ENCODE results near the gene PPP1R1B.

DNA sequence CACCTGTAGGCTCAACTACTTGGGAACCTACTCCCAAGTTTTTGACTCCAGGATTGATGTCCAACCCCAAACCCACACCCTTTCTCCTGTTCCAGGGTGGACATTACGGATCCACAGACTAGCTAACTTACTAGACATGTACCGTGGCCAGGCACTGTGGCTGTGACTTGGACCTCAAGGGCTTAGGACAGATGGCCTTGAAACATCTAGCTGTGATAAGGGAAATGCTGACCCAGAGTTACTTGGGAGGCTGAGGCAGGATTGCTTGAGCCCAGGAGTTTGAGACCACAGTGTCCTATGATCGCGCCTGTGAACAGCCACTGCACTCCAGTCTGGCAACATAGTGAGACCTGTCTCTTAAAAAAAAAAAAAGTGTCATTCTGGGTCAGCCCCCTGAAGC is 14.3 kb downstream of the PPP1R1B start:
- TF ChIP-seq, protein P1, sequence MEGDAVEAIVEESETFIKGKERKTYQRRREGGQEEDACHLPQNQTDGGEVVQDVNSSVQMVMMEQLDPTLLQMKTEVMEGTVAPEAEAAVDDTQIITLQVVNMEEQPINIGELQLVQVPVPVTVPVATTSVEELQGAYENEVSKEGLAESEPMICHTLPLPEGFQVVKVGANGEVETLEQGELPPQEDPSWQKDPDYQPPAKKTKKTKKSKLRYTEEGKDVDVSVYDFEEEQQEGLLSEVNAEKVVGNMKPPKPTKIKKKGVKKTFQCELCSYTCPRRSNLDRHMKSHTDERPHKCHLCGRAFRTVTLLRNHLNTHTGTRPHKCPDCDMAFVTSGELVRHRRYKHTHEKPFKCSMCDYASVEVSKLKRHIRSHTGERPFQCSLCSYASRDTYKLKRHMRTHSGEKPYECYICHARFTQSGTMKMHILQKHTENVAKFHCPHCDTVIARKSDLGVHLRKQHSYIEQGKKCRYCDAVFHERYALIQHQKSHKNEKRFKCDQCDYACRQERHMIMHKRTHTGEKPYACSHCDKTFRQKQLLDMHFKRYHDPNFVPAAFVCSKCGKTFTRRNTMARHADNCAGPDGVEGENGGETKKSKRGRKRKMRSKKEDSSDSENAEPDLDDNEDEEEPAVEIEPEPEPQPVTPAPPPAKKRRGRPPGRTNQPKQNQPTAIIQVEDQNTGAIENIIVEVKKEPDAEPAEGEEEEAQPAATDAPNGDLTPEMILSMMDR (IDR thresholded peaks at IDR 0.05): no peak
- TF ChIP-seq EZH2 (IDR thresholded peaks at IDR 0.05; ENCODE audit: borderline replicate concordance, insufficient read depth, low read depth, low read length, poor library complexity, severe bottlenecking): no peak

Measured in B cell (primary cell).